HG03097 (cell line): ENCODE data around the gene IGF1.

Source experiments
- ATAC-seq: cut with Tn5 transposase; IDR thresholded peaks from one replicate; pipeline ENCODE4 v1.9.1; 2021; ENCODE audit not compliant: unreplicated experiment, low FRiP score

The IGF1 gene

DNA sequence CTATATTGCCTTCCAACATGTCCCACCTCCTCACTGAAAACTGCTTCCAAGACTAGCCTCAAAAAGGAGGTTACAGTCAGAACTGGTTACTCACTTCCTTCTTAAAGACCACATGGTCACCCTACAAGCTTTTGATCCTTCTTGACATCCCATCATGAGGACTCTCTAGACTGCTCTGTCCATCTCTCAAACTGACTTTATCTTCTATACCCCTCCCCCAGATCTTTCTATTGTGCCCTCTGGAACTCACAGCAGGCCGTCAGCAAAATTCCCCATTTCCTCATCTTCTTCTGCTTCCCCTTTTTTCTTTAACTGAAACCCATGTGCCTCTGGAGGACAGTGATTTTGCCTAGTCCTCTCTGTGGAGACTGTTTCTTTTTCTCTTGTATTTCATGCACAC, 18.1 kb upstream of the IGF1 start:
- no peak for ATAC-seq

- ATAC-seq = no peak
Measured at GRCh38 chr12:102497743-102498142, 17.4 kb upstream of the IGF1 start.

DNA sequence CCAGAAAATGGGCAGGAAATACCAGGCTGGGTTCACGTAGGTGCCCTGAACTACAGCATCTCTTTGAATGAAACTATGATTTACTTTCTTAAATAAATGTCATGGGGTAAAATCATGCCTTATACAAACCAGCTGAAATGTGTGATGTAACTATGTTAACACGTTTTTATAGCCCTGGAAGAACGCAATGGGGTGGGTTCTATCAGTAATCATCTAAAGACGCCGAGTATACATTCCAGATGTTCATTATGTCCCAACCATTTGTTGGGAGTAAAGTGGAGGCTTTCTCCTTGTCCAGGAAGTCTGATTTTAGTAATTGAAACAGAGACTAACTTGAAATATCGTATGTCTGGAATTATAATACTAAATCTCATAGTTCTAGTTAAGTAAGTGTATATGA, 16.2 kb upstream of the IGF1 start:
- ATAC-seq = no peak

DNA sequence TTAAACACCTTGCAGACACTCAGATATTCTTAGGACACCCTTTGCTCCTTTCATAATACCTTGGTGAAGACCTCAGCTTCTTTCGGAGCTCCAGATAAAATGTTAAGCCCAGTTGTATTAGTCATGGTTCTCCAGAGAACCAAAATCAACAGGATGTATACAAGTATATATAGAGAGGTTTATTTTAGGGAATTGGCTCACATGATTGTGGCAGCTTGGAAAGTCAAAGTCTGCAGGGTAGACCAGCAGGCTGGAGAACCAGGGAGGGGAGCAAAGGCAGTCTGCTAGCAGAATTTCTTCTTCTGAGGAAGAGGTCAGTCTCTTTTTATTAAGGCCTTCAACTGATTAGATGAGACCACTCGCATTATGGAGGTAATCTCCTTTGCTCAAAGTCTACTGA, 6.9 kb upstream of the IGF1 start:
- no peak for ATAC-seq

DNA sequence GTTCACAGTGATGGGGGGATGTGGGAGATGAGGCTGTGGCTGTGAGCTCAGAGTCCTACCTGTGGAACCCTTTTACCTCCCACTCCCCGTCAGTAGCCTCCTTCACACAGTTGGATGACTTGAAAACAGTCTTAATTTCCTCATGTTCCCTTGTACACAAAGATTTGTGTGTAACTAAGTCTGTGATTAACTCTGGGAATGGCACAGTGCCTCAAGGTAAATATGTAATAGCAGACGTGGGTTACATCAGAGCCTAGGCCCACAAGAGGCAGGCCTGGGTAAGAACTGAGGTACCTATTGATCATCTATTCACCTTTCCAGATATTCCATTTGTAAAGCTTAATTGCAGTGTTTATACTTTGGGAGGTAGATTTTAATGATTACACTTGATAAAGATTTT, 5.8 kb upstream of the IGF1 start:
- no peak for ATAC-seq

DNA sequence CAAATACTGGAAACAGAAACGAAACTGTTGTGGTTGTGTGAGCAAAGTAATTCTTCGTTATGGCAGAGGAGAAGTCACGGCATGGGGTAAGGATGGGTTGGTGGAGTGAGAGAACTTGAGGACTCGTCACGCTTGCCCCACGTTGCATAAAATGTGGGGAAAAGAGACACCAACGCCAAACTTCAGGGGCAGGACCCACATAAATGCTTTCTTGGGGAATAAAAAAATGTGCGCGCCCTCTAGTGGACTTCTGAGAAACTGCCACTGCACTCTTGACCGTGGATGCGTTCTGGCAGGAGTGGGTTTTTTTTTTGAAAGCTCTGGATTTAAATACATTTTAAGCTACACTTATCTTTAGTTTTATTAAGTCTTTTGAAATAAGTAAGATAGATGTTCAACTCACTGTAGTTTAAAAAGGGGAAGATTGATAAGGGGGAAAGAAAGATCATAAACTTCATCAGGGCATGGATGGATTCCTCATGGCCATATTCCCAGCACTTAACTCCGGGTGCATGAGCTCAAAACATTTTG, 4.1 kb upstream of the IGF1 start:
- peak; percentile 32 for ATAC-seq

GRCh38 chr12:102484017-102484416, 3.7 kb upstream of the IGF1 start:
- ATAC-seq = no peak

- peak; percentile 46 for ATAC-seq
Measured at GRCh38 chr12:102483466-102483865, 3.1 kb upstream of the IGF1 start.

DNA sequence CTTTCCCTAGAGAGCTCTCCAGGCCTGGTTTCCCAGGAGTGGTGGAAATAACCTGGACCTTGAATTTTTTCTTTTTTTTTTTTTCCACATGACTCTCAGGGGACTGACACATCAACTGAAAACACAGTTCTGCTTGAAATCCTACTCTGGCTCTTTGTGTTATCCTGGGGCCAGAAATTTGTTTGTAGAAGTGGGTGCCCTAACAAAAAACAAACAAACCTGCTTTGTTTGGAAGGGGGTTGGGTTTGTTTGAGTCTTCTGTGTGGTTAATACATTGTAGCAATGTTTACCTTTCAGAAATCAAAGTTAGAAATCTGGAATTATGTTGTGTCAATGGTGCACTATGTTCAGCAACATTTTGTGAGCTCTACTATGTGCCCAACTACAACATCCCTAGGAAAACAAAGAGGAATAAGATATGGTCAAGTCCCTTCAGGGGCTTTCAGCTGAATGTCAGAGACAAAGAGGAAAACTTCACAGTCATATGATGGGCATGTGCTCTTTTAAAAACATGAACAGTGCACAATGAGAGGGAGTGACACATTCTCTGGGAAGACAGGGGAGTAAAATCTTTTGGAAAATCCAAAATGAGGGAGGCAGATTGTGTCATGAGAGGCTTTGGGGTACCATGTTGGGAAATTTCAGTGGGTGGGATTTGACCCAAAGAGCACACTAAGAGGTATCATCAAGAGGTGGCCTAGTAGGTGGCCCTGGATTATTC, 1.5 kb upstream of the IGF1 start:
- ATAC-seq = no peak

GRCh38 chr12:102479939-102480338, 424 bp downstream of the IGF1 start:
- ATAC-seq = no peak

DNA sequence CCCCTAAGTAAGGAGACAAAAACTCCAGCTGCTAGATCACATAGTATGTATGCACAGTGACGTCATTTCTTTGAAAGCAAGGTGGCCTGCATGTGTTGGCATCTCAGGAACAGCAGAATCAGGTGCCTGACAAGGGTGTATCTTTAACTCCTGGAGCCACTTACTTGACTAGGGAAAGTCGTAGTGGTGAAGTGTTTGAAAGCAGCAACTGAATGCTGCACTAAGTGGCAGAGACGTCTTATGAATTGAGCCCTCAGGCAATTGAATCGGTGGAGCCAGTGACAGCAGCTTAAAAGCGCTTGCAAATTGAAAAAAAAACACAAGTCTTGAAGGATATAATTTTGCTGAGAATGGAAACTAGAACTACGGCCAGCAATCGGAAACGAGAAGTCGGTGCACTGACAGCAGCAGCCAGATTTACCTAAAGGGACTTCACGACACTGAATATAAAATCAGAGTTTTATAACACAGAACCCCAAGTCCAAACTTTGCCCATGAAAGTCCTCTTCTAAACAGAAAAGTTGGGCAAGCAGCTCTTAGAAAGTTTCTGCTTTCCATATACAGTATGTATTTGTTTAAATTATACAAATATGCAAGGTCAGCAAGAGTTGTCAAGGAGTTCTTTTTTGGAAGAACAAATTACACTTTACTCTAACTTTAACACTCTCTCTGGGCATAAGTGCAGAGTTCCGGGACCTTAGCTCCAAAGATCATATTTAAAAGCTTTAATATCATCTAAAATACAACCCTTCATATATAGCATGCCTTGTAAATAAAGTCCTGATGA, 1.1 kb downstream of the IGF1 start:
- ATAC-seq = peak; percentile 37

- ATAC-seq = peak; percentile 47
Measured at GRCh38 chr12:102478405-102479098, 1.8 kb downstream of the IGF1 start.

- ATAC-seq = no peak
Measured at GRCh38 chr12:102475355-102475754, 5.0 kb downstream of the IGF1 start.

DNA sequence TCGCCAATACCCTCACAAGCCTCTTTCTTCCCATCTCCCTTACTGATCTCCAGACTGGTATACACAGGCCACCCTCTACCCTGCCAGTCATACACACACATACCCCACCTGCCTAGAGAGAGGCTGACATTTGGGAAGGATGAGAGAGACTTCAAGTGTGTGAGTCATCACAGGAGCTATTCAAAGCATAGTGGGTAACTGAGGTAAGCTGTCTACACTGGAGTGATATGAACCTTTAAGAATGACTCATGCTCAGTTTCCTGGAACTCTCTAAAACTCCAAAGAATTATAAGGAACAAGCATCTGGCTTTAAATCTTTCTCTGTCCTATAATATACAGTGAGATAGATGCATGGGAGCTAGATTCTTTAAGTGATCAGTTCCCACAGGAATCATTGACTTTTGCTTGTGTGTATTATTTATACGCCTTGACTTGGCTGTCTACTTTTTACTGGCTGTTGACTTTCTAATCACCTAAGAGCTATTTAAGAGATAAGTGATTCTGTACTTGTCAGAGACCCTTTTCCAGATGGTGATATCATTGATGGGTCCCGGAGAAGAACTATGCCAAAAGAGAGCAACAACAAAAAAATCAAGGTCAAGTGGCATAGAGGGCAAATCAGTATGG, 5.8 kb downstream of the IGF1 start:
- ATAC-seq = no peak

- ATAC-seq = no peak
Measured at GRCh38 chr12:102472496-102472895, 7.9 kb downstream of the IGF1 start.

DNA sequence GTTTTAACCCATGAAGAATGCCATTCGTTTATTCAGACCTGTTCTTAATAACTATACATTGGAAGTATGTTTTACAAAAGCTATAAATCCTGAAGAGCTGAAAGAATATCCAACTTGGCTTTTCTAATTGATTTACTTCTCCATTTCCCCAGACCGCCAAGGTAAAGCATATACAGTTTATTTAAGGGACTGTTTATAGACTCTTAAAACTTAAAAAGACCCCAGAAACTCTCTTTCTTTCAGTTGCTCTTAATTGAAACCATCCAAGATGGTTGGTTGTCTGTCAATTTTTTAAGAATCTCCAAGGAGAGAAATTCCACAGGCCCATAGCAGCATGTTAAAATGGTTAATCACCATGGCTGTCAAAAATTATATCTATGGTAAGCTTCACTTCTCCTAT, 8.8 kb downstream of the IGF1 start:
- no peak for ATAC-seq

DNA sequence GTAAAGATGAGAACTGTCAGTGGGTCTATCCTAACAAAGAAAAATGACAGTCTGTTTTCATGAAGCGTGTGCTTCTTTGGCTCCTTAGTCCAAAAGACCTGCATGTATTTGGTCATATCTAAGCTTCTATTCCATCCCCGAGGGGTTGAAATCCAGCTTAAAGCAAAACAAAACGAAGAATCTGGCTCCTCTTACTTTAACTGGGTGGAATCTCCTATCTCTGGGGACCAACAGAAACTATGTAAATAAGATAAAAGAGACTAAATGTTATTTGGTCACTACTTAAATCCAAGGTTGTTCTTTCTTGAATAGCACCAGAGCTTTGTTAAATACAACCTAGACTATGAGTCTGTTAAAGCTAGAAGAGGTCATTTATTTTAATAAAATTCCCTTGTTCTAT, 9.4 kb downstream of the IGF1 start:
- no peak for ATAC-seq

- ATAC-seq = no peak
Measured at GRCh38 chr12:102468261-102468915, 12.0 kb downstream of the IGF1 start.

DNA sequence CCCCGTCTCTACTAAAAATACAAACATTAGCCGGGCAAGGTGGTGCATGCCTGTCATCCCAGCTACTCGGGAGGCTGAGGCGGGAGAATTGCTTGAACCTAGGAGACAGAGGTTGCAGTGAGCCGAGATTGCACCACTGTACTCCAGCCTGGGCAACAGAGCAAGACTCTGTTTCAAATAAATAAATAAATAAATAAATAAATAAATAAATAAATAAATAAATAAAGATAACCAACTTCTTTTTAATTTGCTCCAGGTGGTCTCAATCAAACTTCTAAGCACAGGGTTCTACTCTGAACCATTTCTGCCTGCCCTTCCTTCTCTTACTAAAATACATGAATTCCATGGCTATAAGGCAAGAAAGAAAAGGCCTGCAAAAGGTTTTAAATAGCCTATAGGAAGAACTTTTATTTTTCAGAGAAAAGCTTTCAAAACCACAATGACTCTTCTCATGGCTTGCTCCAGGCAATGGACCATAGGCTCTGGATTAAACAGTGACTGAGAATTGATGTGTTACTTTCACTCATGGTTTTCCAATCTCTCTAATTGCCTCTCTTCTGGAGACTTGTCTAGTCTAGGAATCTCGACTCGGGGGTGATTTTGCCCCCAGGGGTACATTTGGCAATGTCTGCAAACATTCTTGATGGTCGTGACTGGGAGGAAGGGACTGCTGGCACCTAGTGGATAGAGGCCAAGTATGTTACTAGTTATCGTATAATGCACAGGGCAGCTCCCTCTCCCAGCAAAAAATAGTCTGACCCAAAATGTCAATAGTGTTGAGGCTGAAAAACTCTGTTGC, 14.4 kb downstream of the IGF1 start:
- ATAC-seq = no peak
